Upper lobe of left lung (tissue), 4 donors: ENCODE measurements around the gene MRPL14.

Experiments used
- CTCF ChIP-seq, 6 experiments: fragments of 450-650 bp in 4 of 6; fragments of 200-600 bp in 2 of 6; sonication (generic) in 2 of 6; IDR thresholded peaks; one replicate each; pipeline ENCODE4 v1.5.1; 2016 to 2019; ENCODE audit warnings: antibody characterized with exemption in 6 of 6
- POLR2A ChIP-seq, 4 donors: fragments of 450-650 bp; IDR thresholded peaks; one replicate each; pipeline ENCODE4 v1.5.1; 2016 to 2017; ENCODE audit warnings: antibody characterized with exemption in 4 of 4, mild to moderate bottlenecking in 2 of 4
- POLR2AphosphoS5 ChIP-seq, 2 donors: sonication (generic); formaldehyde crosslinking; IDR thresholded peaks; one replicate each; pipeline ENCODE4 v1.5.1; 2017; ENCODE audit warnings: antibody characterized with exemption in 2 of 2

GRCh38 chr6:44101832-44102231 lies 25.4 kb downstream of the MRPL14 start:
- TF ChIP-seq CTCF (IDR thresholded peaks at IDR 0.05) = no peak
- TF ChIP-seq POLR2A (IDR thresholded peaks at IDR 0.05) = no peak
- no peak for TF ChIP-seq POLR2AphosphoS5 (IDR thresholded peaks at IDR 0.05)
